Nephron progenitor cell (in vitro differentiated cells): ENCODE results near the gene LASP1.
"Not testable (repeated sequence)": the region's sequence is repeated elsewhere in the genome, so short reads cannot be mapped to it uniquely, and the experiment has no call there.

Source experiments
- DNase-seq: peaks from one replicate; pipeline ENCODE4 v3.0.0; 2021
- H3K27ac Mint-ChIP-seq: 2 replicates; pipeline ENCODE4 v1.8.0; 2021; ENCODE audit warnings: mild to moderate bottlenecking, moderate library complexity, mixed read lengths
- H3K27me3 Mint-ChIP-seq: 2 replicates; pipeline ENCODE4 v1.8.0; 2021; ENCODE audit warnings: mild to moderate bottlenecking, low read depth, mixed read lengths; ENCODE audit not compliant: poor library complexity
- H3K36me3 Mint-ChIP-seq: 2 replicates; pipeline ENCODE4 v1.8.0; 2021; ENCODE audit warnings: low read depth, mixed read lengths
- H3K4me1 Mint-ChIP-seq: 2 replicates; pipeline ENCODE4 v1.8.0; 2021; ENCODE audit warnings: mixed read lengths
- H3K4me3 Mint-ChIP-seq: 2 replicates; pipeline ENCODE4 v1.8.0; 2021; ENCODE audit warnings: mild to moderate bottlenecking, moderate library complexity, mixed read lengths
- H3K9me3 Mint-ChIP-seq: 2 replicates; pipeline ENCODE4 v1.8.0; 2021; ENCODE audit warnings: mild to moderate bottlenecking, moderate library complexity, mixed read lengths
- CTCF ChIP-seq: fragments of 200-600 bp; sonication (generic); IDR thresholded peaks from 2 replicates; pipeline ENCODE4 v1.5.0; 2021; ENCODE audit warnings: antibody characterized with exemption

LASP1 gene

GRCh38 chr17:38908676-38909181 is 38.9 kb downstream of the LASP1 start:
- TF ChIP-seq CTCF: no peak
- Mint-ChIP-seq H3K9me3 (no peaks in the 10 kb centered on the region), H3K36me3 (peaks cover 17% of the 10 kb centered on the region), H3K4me1 (peaks cover 12% of the 10 kb centered on the region), H3K27me3 (no peaks in the 10 kb centered on the region), H3K4me3 (no peak overlapping the region), H3K27ac (no peak overlapping the region)
- no peak for DNase-seq

- Mint-ChIP-seq H3K4me3 (no peak overlapping the region), H3K27me3 (no peaks in the 10 kb centered on the region), H3K36me3 (peaks cover 11% of the 10 kb centered on the region), H3K27ac (no peak overlapping the region), H3K9me3 (no peaks in the 10 kb centered on the region), H3K4me1 (peaks cover 20% of the 10 kb centered on the region)
- DNase-seq: no peak
- TF ChIP-seq CTCF: no peak
Observed at GRCh38 chr17:38910325-38910724, 40.5 kb downstream of the LASP1 start.

- Mint-ChIP-seq H3K4me3 (no peak overlapping the region), H3K4me1 (peaks cover 20% of the 10 kb centered on the region), H3K27me3 (no peaks in the 10 kb centered on the region), H3K9me3 (no peaks in the 10 kb centered on the region), H3K36me3 (peaks cover 15% of the 10 kb centered on the region), H3K27ac (no peak overlapping the region)
- TF ChIP-seq CTCF: no peak
- no peak for DNase-seq
Observed at GRCh38 chr17:38911081-38911730, 41.3 kb downstream of the LASP1 start.

- not testable (repeated sequence) for H3K27ac Mint-ChIP-seq, H3K4me3 Mint-ChIP-seq, H3K9me3 Mint-ChIP-seq, H3K27me3 Mint-ChIP-seq, DNase-seq
- Mint-ChIP-seq H3K36me3 (peaks cover 15% of the 10 kb centered on the region), H3K4me1 (peaks cover 21% of the 10 kb centered on the region)
Observed at GRCh38 chr17:38911731-38912081, 41.8 kb downstream of the LASP1 start.

GRCh38 chr17:38912221-38912813 is 42.5 kb downstream of the LASP1 start:
- H3K9me3 Mint-ChIP-seq: no peaks in the 10 kb centered on the region
- peaks cover 22% of the 10 kb centered on the region for H3K4me1 Mint-ChIP-seq
- no peak for DNase-seq
- H3K4me3 Mint-ChIP-seq: no peak overlapping the region
- no peaks in the 10 kb centered on the region for H3K27me3 Mint-ChIP-seq
- H3K36me3 Mint-ChIP-seq: peaks cover 21% of the 10 kb centered on the region
- TF ChIP-seq CTCF: no peak
- H3K27ac Mint-ChIP-seq: peak overlapping the region; percentile 74

- no peaks in the 10 kb centered on the region for H3K27me3 Mint-ChIP-seq
- H3K4me1 Mint-ChIP-seq: peaks cover 19% of the 10 kb centered on the region
- H3K4me3 Mint-ChIP-seq: no peak overlapping the region
- H3K36me3 Mint-ChIP-seq: peaks cover 38% of the 10 kb centered on the region
- no peak for TF ChIP-seq CTCF
- H3K27ac Mint-ChIP-seq: peak overlapping the region; percentile 39
- no peaks in the 10 kb centered on the region for H3K9me3 Mint-ChIP-seq
- peak; percentile 32 for DNase-seq
Observed at GRCh38 chr17:38914741-38915638, 45.1 kb downstream of the LASP1 start.
